Astrocyte of the spinal cord (primary cell): ENCODE data around the gene OR6J1.

Experiments used
- DNase-seq: peaks from one replicate; pipeline ENCODE4 v3.0.0; 2011; ENCODE audit warnings: low read depth, low spot score
- H3K4me3 ChIP-seq: 2 replicates; pipeline ENCODE4 v1.5.1; 2011; ENCODE audit warnings: low read depth, mild to moderate bottlenecking, low read length, moderate library complexity
- in situ Hi-C: cut with HindIII; loops from 2 replicates; pipeline ENCODE4 v1.10.0; 2017; ENCODE audit warnings: low sequenced_read_pairs
- TF ChIP-seq, protein P1 (sequence below): IDR thresholded peaks from 2 replicates; pipeline ENCODE4 v1.5.1; 2012; ENCODE audit warnings: low read depth, mild to moderate bottlenecking, low read length, inconsistent platforms

Gene OR6J1

DNA sequence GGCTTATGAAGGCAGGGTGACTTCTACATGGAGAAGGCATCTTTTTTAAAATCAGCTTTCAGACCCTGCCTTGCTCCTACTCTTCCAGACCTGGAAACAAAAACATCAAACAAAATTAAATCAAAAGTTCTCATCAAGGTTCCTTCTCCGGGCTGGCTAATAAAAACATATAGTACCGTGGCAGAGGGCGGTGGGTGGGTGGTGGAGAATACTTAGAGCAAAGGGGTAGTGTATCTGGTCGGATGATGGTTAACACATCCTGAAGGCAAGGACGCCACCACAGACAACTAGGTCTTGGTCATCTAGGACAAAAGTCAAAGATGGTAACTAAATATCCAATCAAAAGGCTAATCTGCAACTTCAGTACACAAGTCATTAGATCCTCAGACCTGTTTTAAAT, 56.9 kb downstream of the OR6J1 start:
- no peak overlapping the region for H3K4me3 ChIP-seq
- no peak for DNase-seq
- in situ Hi-C loops, result no loop called here
- TF ChIP-seq, protein P1, sequence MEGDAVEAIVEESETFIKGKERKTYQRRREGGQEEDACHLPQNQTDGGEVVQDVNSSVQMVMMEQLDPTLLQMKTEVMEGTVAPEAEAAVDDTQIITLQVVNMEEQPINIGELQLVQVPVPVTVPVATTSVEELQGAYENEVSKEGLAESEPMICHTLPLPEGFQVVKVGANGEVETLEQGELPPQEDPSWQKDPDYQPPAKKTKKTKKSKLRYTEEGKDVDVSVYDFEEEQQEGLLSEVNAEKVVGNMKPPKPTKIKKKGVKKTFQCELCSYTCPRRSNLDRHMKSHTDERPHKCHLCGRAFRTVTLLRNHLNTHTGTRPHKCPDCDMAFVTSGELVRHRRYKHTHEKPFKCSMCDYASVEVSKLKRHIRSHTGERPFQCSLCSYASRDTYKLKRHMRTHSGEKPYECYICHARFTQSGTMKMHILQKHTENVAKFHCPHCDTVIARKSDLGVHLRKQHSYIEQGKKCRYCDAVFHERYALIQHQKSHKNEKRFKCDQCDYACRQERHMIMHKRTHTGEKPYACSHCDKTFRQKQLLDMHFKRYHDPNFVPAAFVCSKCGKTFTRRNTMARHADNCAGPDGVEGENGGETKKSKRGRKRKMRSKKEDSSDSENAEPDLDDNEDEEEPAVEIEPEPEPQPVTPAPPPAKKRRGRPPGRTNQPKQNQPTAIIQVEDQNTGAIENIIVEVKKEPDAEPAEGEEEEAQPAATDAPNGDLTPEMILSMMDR, result no peak

DNA sequence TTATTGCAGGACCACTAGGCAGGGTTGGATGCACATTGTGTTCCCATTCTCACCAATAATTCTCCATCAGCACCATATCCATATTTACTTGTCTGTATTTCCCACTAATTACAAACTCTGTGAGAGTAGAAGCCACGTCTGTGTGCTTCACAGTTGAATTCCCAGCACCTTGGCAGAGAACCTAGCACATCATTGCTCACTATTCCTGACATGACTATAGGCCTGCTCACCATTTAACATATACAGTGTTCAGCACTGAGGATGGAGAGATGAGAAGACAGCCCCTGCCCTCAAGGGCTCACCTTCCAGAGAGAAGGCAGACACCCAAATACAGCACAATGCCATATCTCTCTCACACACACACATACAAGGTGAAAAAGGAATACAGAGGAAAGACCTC, 60.2 kb downstream of the OR6J1 start:
- in situ Hi-C loops, result no loop called here
- TF ChIP-seq, protein P1, result no peak
- DNase-seq, result no peak
- H3K4me3 ChIP-seq, result no peak overlapping the region
